ENCODE results near the gene CDK18. TPM values are rescaled to one million over a fixed set of nuclear protein-coding genes. Genes with fewer than 3 reads are reported as not detected.

The CDK18 gene
- total RNA-seq, 6 experiments from 2014 or later = 6.3 to 22.3 (median 9.7) TPM

GRCh38 chr1:205456868-205457745 lies 47.4 kb upstream of the CDK18 start:
- DNase-seq (no peak), ATAC-seq (no peak)
- 1% methylated on average over 27 of the region's 74 CpGs for WGBS (ENCODE audit: insufficient coverage, low coverage, low lambda C conversion rate, missing lambda C conversion rate)
- no peak overlapping the region for H3K4me3 ChIP-seq
- H3K4me1 ChIP-seq = peaks cover 0 to 10% (median 2%) of the 10 kb centered on the region in 4 donors
- H3K27me3 ChIP-seq = peaks cover 3 to 35% of the 10 kb centered on the region in 2 donors
- H3K9me3 ChIP-seq = no peaks in the 10 kb centered on the region
- no peak overlapping the region for H3K27ac ChIP-seq
- TF ChIP-seq CTCF (IDR thresholded peaks at IDR 0.05) = no peak
- TF ChIP-seq POLR2A (IDR thresholded peaks at IDR 0.05) = no peak
- H3K36me3 ChIP-seq = no peaks in the 10 kb centered on the region
- intact Hi-C loops (cut with DNase I) = no loop called here

GRCh38 chr1:205458777-205459566 lies 45.5 kb upstream of the CDK18 start:
- ATAC-seq (peak; percentile 48 to 66 (median 64)), DNase-seq (peak in 1 of 3 donors; percentile 39)
- H3K27me3 ChIP-seq = peaks cover 3 to 31% of the 10 kb centered on the region in 2 donors
- WGBS (ENCODE audit: insufficient coverage, low coverage, low lambda C conversion rate, missing lambda C conversion rate) = 55% methylated on average over 6 of the region's 6 CpGs
- H3K4me3 ChIP-seq = no peak overlapping the region
- TF ChIP-seq POLR2A (IDR thresholded peaks at IDR 0.05) (no peak), CTCF (IDR thresholded peaks at IDR 0.05) (no peak)
- no peaks in the 10 kb centered on the region for H3K36me3 ChIP-seq
- H3K4me1 ChIP-seq = peaks cover 0 to 10% (median 2%) of the 10 kb centered on the region in 4 donors
- intact Hi-C loops (cut with DNase I) = no loop called here
- no peaks in the 10 kb centered on the region for H3K9me3 ChIP-seq
- no peak overlapping the region for H3K27ac ChIP-seq

GRCh38 chr1:205465392-205465791 lies 39.1 kb upstream of the CDK18 start:
- ATAC-seq (no peak), DNase-seq (no peak)
- H3K27ac ChIP-seq = no peak overlapping the region
- H3K27me3 ChIP-seq = no peaks in the 10 kb centered on the region
- H3K4me3 ChIP-seq = no peak overlapping the region
- TF ChIP-seq POLR2A (IDR thresholded peaks at IDR 0.05) (no peak), CTCF (IDR thresholded peaks at IDR 0.05) (no peak)
- H3K36me3 ChIP-seq = no peaks in the 10 kb centered on the region
- intact Hi-C loops (cut with DNase I) = no loop called here
- WGBS (ENCODE audit: insufficient coverage, low coverage, low lambda C conversion rate, missing lambda C conversion rate) = 31% methylated on average over 2 of the region's 2 CpGs
- no peaks in the 10 kb centered on the region for H3K9me3 ChIP-seq
- H3K4me1 ChIP-seq = no peaks in the 10 kb centered on the region

- DNase-seq = no peak
- TF ChIP-seq POLR2A (IDR thresholded peaks at IDR 0.05) (no peak), CTCF (IDR thresholded peaks at IDR 0.05) (no peak)
Observed at GRCh38 chr1:205466595-205467220, 37.8 kb upstream of the CDK18 start.

More at GRCh38 chr1:205466595-205467220, 37.8 kb upstream of the CDK18 start:
- no peak overlapping the region for H3K27ac ChIP-seq
- H3K4me1 ChIP-seq = no peaks in the 10 kb centered on the region
- no peak overlapping the region for H3K4me3 ChIP-seq
- ATAC-seq = no peak
- no peaks in the 10 kb centered on the region for H3K9me3 ChIP-seq
- intact Hi-C loops (cut with DNase I) = no loop called here
- no peaks in the 10 kb centered on the region for H3K36me3 ChIP-seq
- H3K27me3 ChIP-seq = no peaks in the 10 kb centered on the region
- WGBS (ENCODE audit: insufficient coverage, low coverage, low lambda C conversion rate, missing lambda C conversion rate) = 61% methylated on average over 5 of the region's 7 CpGs
